NT2/D1 (cell line): ENCODE measurements around the gene ASCL2.

ENCODE experiments used
- DNase-seq: peaks from one replicate; pipeline ENCODE4 v3.0.0-alpha.2; 2011; ENCODE audit warnings: low read depth, low spot score
- H3K27me3 ChIP-seq: 2 replicates; pipeline ENCODE4 v1.6.0; 2011; ENCODE audit warnings: mild to moderate bottlenecking; ENCODE audit not compliant: insufficient read length, insufficient read depth
- H3K36me3 ChIP-seq: 2 replicates; pipeline ENCODE4 v1.6.1; 2011; ENCODE audit warnings: mild to moderate bottlenecking, low read length, mixed read lengths; ENCODE audit not compliant: insufficient read depth, insufficient read length
- H3K4me1 ChIP-seq: 2 replicates; pipeline ENCODE4 v1.5.1; 2011; ENCODE audit not compliant: insufficient read depth, insufficient read length
- H3K4me3 ChIP-seq: 2 replicates; pipeline ENCODE4 v1.5.1; 2011; ENCODE audit warnings: low read depth; ENCODE audit not compliant: insufficient read length
- H3K9ac ChIP-seq: 2 replicates; pipeline ENCODE4 v1.6.0; 2011; ENCODE audit warnings: low read depth; ENCODE audit not compliant: insufficient read length
- H3K9me3 ChIP-seq: 2 replicates; pipeline ENCODE4 v1.5.1; 2011; ENCODE audit warnings: mild to moderate bottlenecking, low read length; ENCODE audit not compliant: insufficient read depth
- SUZ12 ChIP-seq: IDR thresholded peaks from 2 replicates; pipeline ENCODE4 v1.6.1; 2011; ENCODE audit not compliant: insufficient read length, insufficient read depth; ENCODE audit errors: extremely low read depth
- YY1 ChIP-seq: IDR thresholded peaks from 2 replicates; pipeline ENCODE4 v1.6.1; 2011; ENCODE audit not compliant: insufficient read length, insufficient read depth
- ZNF274 ChIP-seq: IDR thresholded peaks from 2 replicates; pipeline ENCODE4 v1.6.1; 2011; ENCODE audit warnings: mild to moderate bottlenecking, low read depth, low read length

ASCL2 gene

GRCh38 chr11:2258501-2259465 lies 11.6 kb downstream of the ASCL2 start:
- Histone ChIP-seq H3K4me1 (peaks cover 23% of the 10 kb centered on the region), H3K27me3 (no peaks in the 10 kb centered on the region)
- DNase-seq: no peak

GRCh38 chr11:2256951-2257700 lies 13.3 kb downstream of the ASCL2 start:
- H3K4me1 ChIP-seq: peaks cover 18% of the 10 kb centered on the region
- H3K36me3 ChIP-seq: no peaks in the 10 kb centered on the region
- TF ChIP-seq ZNF274 (no peak), SUZ12 (no peak), YY1 (no peak)
- H3K9ac ChIP-seq: no peak overlapping the region
- no peaks in the 10 kb centered on the region for H3K27me3 ChIP-seq
- H3K4me3 ChIP-seq: no peak overlapping the region
- DNase-seq: no peak
- peaks cover 5% of the 10 kb centered on the region; the same call in 1 of the 2 replicates for H3K9me3 ChIP-seq

More at GRCh38 chr11:2258501-2259465, 11.6 kb downstream of the ASCL2 start:
- Histone ChIP-seq H3K4me3 (no peak overlapping the region), H3K9me3 (peaks cover 5% of the 10 kb centered on the region; the same call in 1 of the 2 replicates), H3K36me3 (no peaks in the 10 kb centered on the region), H3K9ac (no peak overlapping the region)
- TF ChIP-seq YY1 (no peak), SUZ12 (no peak), ZNF274 (no peak)

GRCh38 chr11:2256293-2256913 lies 14.0 kb downstream of the ASCL2 start:
- Histone ChIP-seq H3K4me3 (no peak overlapping the region), H3K4me1 (peaks cover 15% of the 10 kb centered on the region), H3K27me3 (no peaks in the 10 kb centered on the region), H3K36me3 (no peaks in the 10 kb centered on the region), H3K9me3 (peaks cover 5% of the 10 kb centered on the region; the same call in 1 of the 2 replicates), H3K9ac (no peak overlapping the region)
- TF ChIP-seq SUZ12 (no peak), YY1 (no peak), ZNF274 (no peak)
- no peak for DNase-seq

- peaks cover 23% of the 10 kb centered on the region for H3K4me1 ChIP-seq
- TF ChIP-seq SUZ12 (no peak), ZNF274 (no peak), YY1 (no peak)
- no peaks in the 10 kb centered on the region for H3K27me3 ChIP-seq
- peaks cover 5% of the 10 kb centered on the region; the same call in 1 of the 2 replicates for H3K9me3 ChIP-seq
- no peak for DNase-seq
- H3K4me3 ChIP-seq: no peak overlapping the region
- H3K36me3 ChIP-seq: no peaks in the 10 kb centered on the region
- H3K9ac ChIP-seq: no peak overlapping the region
Measured at GRCh38 chr11:2252018-2252417, 18.4 kb downstream of the ASCL2 start.

GRCh38 chr11:2251138-2251537 lies 19.2 kb downstream of the ASCL2 start:
- H3K4me3 ChIP-seq: no peak overlapping the region
- DNase-seq: no peak
- H3K27me3 ChIP-seq: no peaks in the 10 kb centered on the region
- no peak overlapping the region for H3K9ac ChIP-seq
- TF ChIP-seq SUZ12 (no peak), YY1 (no peak), ZNF274 (no peak)
- no peaks in the 10 kb centered on the region for H3K36me3 ChIP-seq
- H3K9me3 ChIP-seq: peaks cover 5% of the 10 kb centered on the region; the same call in 1 of the 2 replicates
- H3K4me1 ChIP-seq: peaks cover 17% of the 10 kb centered on the region

- Histone ChIP-seq H3K4me1 (peaks cover 17% of the 10 kb centered on the region), H3K27me3 (no peaks in the 10 kb centered on the region), H3K4me3 (no peak overlapping the region), H3K9me3 (peaks cover 5% of the 10 kb centered on the region; the same call in 1 of the 2 replicates), H3K36me3 (no peaks in the 10 kb centered on the region), H3K9ac (no peak overlapping the region)
- DNase-seq: no peak
- TF ChIP-seq SUZ12 (no peak), YY1 (no peak), ZNF274 (no peak)
Measured at GRCh38 chr11:2250485-2250884, 19.9 kb downstream of the ASCL2 start.

GRCh38 chr11:2250041-2250440 lies 20.3 kb downstream of the ASCL2 start:
- Histone ChIP-seq H3K9ac (no peak overlapping the region), H3K36me3 (no peaks in the 10 kb centered on the region), H3K27me3 (no peaks in the 10 kb centered on the region)

More at GRCh38 chr11:2250041-2250440, 20.3 kb downstream of the ASCL2 start:
- H3K4me3 ChIP-seq: no peak overlapping the region
- TF ChIP-seq ZNF274 (no peak), YY1 (no peak), SUZ12 (no peak)
- peaks cover 17% of the 10 kb centered on the region for H3K4me1 ChIP-seq
- DNase-seq: no peak
- H3K9me3 ChIP-seq: peaks cover 5% of the 10 kb centered on the region; the same call in 1 of the 2 replicates
